AG10803 (cell line): ENCODE data around the gene TMOD3.

Experiments used
- DNase-seq: peaks from one replicate; pipeline ENCODE4 v3.0.0; 2010; ENCODE audit warnings: low read depth
- H3K4me3 ChIP-seq: 2 replicates; pipeline ENCODE4 v1.5.1; 2011; ENCODE audit warnings: mild to moderate bottlenecking, low read length, control low read depth
- CTCF ChIP-seq: conservative IDR thresholded peaks from 2 replicates; pipeline ENCODE4 v1.5.1; 2011; ENCODE audit warnings: mild to moderate bottlenecking, low read length, control low read depth, inconsistent platforms

TMOD3 gene

GRCh38 chr15:51803965-51804364, 25.5 kb upstream of the TMOD3 start:
- no peak for TF ChIP-seq CTCF
- H3K4me3 ChIP-seq: no peak overlapping the region
- DNase-seq: peak; percentile 16

- TF ChIP-seq CTCF: no peak
- DNase-seq: no peak
- H3K4me3 ChIP-seq: no peak overlapping the region
These were observed 23.3 kb upstream of the TMOD3 start for GRCh38 chr15:51806123-51806522.

- DNase-seq: no peak
- no peak overlapping the region for H3K4me3 ChIP-seq
- TF ChIP-seq CTCF: no peak
These were observed 20.0 kb upstream of the TMOD3 start for GRCh38 chr15:51809457-51809856.

- H3K4me3 ChIP-seq: no peak overlapping the region
- no peak for TF ChIP-seq CTCF
- no peak for DNase-seq
These were observed 16.9 kb upstream of the TMOD3 start for GRCh38 chr15:51812598-51812997.

GRCh38 chr15:51814606-51815005, 14.8 kb upstream of the TMOD3 start:
- no peak overlapping the region for H3K4me3 ChIP-seq
- no peak for DNase-seq
- no peak for TF ChIP-seq CTCF

GRCh38 chr15:51816611-51817010, 12.8 kb upstream of the TMOD3 start:
- H3K4me3 ChIP-seq: no peak overlapping the region
- no peak for TF ChIP-seq CTCF
- DNase-seq: no peak

- TF ChIP-seq CTCF: no peak
- DNase-seq: peak; percentile 32
- no peak overlapping the region for H3K4me3 ChIP-seq
These were observed 11.3 kb upstream of the TMOD3 start for GRCh38 chr15:51818150-51818549.
